Fibroblast of lung (primary cell): Measurements from ENCODE around the gene RXFP4.

Experiments used
- EZH2 ChIP-seq: IDR thresholded peaks from 2 replicates; pipeline ENCODE4 v1.5.1; 2012; ENCODE audit warnings: low read length, control low read depth, mild to moderate bottlenecking; ENCODE audit errors: missing control alignments
- TF ChIP-seq, protein P1 (sequence below), 2 donors: IDR thresholded peaks in 1 of 2; conservative IDR thresholded peaks in 1 of 2; 1 replicate in 1 of 2; 2 replicates in 1 of 2; pipeline ENCODE4 v1.5.1; 2011 to 2012; ENCODE audit warnings: low read length in 2 of 2, control low read depth in 1 of 2, inconsistent platforms in 1 of 2, low read depth in 1 of 2, mild to moderate bottlenecking in 1 of 2

DNA sequence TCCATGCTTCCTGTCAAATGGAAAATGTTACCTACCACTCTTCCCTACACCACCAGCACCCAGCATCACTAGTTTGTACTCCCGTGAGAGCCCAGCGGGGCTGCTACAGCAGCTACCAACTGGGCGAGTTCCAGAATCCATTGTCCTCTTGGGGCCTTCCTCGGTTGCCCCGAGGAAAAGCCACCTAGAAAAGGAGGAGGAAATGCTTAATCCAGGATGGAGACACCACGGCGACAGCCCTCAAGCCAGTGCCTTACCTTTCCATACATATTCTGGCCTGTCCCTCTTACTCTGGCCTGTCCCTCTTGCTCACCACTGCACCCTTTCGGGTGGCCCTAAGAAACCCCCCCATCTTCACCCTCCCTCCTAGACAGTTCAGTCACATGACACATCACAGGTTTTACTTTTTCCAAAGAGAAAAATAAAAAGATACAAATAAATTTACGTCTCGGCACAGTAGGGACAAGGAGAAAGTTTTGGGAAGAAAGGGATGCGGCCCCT, 30.8 kb upstream of the RXFP4 start:
- TF ChIP-seq, protein P1, sequence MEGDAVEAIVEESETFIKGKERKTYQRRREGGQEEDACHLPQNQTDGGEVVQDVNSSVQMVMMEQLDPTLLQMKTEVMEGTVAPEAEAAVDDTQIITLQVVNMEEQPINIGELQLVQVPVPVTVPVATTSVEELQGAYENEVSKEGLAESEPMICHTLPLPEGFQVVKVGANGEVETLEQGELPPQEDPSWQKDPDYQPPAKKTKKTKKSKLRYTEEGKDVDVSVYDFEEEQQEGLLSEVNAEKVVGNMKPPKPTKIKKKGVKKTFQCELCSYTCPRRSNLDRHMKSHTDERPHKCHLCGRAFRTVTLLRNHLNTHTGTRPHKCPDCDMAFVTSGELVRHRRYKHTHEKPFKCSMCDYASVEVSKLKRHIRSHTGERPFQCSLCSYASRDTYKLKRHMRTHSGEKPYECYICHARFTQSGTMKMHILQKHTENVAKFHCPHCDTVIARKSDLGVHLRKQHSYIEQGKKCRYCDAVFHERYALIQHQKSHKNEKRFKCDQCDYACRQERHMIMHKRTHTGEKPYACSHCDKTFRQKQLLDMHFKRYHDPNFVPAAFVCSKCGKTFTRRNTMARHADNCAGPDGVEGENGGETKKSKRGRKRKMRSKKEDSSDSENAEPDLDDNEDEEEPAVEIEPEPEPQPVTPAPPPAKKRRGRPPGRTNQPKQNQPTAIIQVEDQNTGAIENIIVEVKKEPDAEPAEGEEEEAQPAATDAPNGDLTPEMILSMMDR (conservative IDR thresholded peaks at IDR 0.05 in 1 of 2, IDR thresholded peaks at IDR 0.05 in 1 of 2; ENCODE audit: low read depth in 1 of 2, low read length in 2 of 2): peak in 1 of 2 donors; percentile 20
- no peak for TF ChIP-seq EZH2
